HG03521 (cell line): ENCODE data around the gene DGKA.
"Not testable (repeated sequence)": the region's sequence is repeated elsewhere in the genome, so short reads cannot be mapped to it uniquely, and the experiment has no call there.

Source experiments
- ATAC-seq: cut with Tn5 transposase; IDR thresholded peaks from one replicate; pipeline ENCODE4 v1.9.1; 2021; ENCODE audit warnings: mild to moderate bottlenecking, moderate library complexity; ENCODE audit not compliant: unreplicated experiment

Gene DGKA

DNA sequence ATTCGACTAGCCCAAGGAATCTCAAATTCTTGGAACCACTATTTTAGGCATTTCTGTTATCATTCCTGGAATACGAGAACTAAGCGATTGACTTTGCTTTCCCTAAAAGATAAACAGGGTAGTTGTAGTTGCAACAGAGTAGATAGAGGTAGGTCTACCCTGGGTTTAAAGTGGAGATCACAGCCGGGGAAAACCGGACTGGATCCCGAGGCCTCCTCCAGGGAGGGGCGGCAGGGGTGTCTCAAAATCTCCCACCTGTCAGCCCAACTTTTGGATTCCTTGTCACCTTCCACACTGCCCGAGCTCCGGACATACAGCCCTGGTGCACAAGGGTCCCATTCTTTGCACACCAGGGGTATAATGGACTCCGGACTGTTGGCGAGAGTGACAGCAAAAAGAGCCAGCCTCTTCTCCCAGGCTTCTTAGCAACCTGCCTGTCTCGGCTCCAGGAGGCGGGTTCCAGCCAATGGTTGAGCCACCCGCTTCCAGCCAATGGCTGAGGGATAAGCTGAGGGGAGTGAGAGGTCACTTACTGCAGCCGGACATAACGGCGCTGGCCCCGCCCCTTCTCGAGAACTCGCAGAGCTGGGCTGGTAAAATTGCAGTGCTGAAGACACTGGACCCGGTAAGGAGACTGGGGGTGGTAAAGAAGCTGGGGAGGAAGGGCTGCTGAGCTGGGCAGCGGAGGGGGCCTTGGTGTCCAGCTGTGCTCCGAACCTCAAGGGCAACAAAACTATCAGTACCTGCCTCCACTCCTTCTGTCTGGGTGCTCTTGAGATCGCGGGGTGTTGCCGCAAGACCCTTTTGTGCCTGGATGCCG is 66.0 kb downstream of the DGKA start, which contains the start of gene SUOX:
TSS of gene SUOX (plus strand) at position 562 of the 820 bp plus-strand sequence. CDS start 4,946 bp downstream, outside the sequence.
- peak; percentile 99 for ATAC-seq

- no peak for ATAC-seq
Observed at GRCh38 chr12:55997535-55997859, 66.5 kb downstream of the DGKA start.

DNA sequence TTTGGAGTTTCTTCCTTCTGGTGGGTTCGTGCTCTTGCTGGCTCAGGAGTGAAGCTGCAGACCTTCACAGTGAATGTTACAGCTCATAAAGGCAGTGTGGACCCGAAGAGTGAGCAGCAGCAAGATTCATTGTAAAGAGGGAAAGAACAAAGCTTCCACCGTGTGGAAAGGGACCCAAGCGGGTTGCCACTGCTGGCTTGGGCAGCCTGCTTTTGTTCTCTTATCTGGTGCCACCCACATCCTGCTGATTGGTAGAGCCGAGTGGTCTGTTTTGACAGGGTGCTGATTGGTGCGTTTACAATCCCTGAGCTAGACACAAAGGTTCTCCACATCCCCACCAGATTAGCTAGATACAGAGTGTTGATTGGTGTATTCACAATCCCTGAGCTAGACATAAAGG is 68.6 kb downstream of the DGKA start:
- not testable (repeated sequence) for ATAC-seq

DNA sequence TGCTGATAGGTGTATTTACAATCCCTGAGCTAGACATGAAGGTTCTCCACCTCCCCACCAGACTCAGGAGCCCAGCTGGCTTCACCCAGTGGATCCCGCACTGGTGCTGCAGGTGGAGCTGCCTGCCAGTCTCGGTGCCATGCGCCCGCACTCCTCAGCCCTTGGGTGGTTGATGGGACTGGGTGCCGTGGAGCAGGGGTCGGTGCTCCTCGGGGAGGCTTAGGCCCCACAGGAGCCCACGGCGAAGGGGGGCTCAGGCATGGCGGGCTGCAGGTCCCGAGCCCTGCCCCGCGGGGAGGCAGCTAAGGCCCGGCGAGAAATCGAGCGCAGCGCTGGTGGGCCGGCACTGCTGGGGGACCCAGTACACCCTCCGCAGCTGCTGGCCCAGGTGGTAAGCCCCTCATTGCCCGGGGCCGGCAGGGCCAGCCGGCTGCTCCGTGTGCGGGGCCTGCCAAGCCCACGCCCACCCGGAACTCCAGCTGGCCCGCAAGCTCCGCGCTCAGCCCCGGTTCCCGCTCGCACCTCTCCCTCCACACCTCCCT is 69.1 kb downstream of the DGKA start:
- not testable (repeated sequence) for ATAC-seq

DNA sequence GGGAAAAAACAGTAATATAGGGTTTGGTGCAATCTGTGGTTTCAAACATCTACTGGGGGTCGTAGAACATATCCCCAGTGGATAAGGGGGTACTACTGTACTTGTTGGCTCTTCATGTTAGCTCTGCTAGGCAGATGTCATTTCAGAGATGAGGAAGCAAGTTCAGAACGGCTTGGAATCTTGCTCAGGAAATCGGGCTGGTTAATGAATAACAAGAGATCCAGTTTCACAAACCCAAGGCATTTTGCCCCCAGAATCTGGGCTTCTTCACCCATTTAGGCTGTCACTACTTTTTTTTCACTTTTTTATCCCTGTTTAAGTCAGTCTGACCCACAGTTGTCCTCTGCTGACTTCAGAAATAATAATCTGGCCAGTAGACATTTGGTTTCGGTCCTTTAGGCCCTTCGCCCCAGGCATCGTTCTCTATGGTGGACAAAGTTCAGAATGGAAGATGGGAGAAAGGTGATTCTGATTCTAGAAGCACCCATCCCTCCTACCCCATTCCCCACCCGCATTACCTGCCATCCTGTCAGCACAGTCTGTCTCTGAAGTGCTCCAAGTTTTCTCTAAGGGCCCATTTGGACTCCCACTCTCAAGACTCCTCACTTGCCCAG is 70.6 kb downstream of the DGKA start:
- ATAC-seq: no peak

DNA sequence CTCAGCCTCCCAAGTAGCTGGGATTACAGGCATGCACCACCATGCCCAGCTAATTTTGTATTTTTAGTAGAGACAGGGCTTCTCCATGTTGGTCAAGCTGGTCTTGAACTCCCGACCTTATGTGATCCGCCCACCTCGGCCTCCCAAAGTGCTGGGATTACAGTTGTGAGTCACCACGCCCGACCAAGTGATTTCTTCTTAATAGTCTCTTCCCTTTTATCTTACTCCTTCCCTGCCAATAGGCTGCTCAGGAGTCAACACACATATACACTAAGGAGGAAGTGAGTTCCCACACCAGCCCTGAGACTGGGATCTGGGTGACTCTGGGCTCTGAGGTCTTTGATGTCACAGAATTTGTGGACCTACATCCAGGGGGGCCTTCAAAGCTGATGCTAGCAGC is 72.4 kb downstream of the DGKA start:
- not testable (repeated sequence) for ATAC-seq
